ENCODE results near the gene RTL10.

DNA sequence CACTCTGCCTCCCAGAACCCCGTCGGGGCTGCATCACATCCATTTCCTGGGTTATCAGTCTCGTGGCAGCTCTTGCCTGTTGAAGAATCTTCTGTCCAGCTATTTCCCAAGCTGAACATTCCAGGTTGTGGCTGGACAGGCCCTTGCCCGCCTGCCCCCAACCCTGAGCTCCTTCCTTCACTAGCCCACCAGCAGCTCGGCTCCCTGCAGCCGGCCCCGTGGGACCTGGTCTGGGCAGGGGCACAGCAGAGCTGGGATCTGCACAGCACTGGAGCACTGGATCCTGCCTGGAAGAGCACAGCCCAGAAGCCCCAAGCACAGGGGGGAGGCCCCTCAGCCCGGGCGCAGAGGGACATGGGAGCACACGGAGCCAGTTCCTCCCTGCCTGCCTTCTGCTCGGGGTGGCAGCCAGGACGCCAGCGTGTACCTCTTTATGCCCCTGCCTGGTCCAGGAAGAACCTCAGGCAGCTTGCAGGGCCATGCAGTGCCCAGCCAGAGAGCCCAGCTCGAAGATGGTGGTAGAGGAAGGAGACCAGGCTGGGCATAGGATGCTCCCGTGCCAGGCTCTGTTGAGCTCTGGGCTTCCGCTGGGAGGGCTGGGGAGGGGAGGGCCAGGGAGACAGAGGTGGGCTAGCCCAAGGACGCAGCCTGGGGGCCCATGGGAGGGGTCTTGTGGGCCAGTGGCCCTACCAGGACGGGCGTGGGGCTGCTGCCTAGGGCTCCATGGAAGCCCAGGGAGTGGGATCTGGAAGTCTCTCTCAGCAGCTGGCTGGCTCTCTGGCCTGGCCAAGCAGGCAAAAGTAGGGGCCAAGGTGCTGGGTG lies 16.6 kb upstream of the RTL10 start:
- TF ChIP-seq FOXK2 (IDR thresholded peaks at IDR 0.05): no peak
- no peak for TF ChIP-seq ARNT (IDR thresholded peaks at IDR 0.05)
- TF ChIP-seq SP1 (IDR thresholded peaks at IDR 0.05): no peak
- no peak for TF ChIP-seq FOXA1 (IDR thresholded peaks at IDR 0.05)
- TF ChIP-seq SUZ12 (IDR thresholded peaks at IDR 0.05): no peak
- no peak for TF ChIP-seq BHLHE40 (IDR thresholded peaks at IDR 0.05; ENCODE audit: borderline replicate concordance)
- TF ChIP-seq, protein P1, sequence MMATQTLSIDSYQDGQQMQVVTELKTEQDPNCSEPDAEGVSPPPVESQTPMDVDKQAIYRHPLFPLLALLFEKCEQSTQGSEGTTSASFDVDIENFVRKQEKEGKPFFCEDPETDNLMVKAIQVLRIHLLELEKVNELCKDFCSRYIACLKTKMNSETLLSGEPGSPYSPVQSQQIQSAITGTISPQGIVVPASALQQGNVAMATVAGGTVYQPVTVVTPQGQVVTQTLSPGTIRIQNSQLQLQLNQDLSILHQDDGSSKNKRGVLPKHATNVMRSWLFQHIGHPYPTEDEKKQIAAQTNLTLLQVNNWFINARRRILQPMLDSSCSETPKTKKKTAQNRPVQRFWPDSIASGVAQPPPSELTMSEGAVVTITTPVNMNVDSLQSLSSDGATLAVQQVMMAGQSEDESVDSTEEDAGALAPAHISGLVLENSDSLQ (IDR thresholded peaks at IDR 0.05): no peak
- TF ChIP-seq NFRKB (IDR thresholded peaks at IDR 0.05): no peak
- TF ChIP-seq FOXM1 (IDR thresholded peaks at IDR 0.05; ENCODE audit: borderline replicate concordance): no peak

All from HEK293T (cell line).